ENCODE measurements around the gene KIF18B.
A peak's percentile ranks its signal among the peaks of the same experiment; 100 is the strongest.
"Not testable (repeated sequence)": the region's sequence is repeated elsewhere in the genome, so short reads cannot be mapped to it uniquely, and the experiment has no call there.

KIF18B gene

GRCh38 chr17:44969144-44969780 lies 21.7 kb upstream of the KIF18B start:
- DNase-seq (ENCODE audit: low spot score), result no peak

GRCh38 chr17:44968225-44969143 lies 20.9 kb upstream of the KIF18B start, which contains the start of gene C1QL1:
C1QL1 (minus strand) TSS chr17:44968303; CDS start chr17:44968048, 255 bp downstream.
- peak; percentile 78 for DNase-seq (ENCODE audit: low spot score)

DNA sequence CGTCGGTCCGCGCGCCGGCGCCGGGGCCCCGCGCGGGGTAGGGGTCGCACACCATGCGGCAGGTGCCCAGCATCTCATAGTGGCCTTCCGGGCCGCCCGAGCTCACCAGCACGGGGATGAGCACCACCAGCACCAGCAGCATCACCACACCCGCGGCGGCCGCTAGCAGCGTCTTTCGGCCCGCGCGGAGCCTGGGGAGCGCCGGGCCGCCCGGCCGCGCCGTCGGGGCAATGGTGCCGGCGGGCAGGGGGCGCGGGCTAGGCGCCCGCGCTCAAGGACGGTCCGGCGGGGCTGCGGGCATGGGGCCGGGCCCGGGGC lies 20.3 kb upstream of the KIF18B start:
- no peak for DNase-seq (ENCODE audit: low spot score)

- DNase-seq (ENCODE audit: low spot score), result no peak
Observed at GRCh38 chr17:44967026-44967906, 19.7 kb upstream of the KIF18B start.

- no peak for DNase-seq (ENCODE audit: low spot score)
Observed at GRCh38 chr17:44966348-44967025, 18.9 kb upstream of the KIF18B start.

- no peak for DNase-seq (ENCODE audit: low spot score)
Observed at GRCh38 chr17:44965481-44966234, 18.1 kb upstream of the KIF18B start.

GRCh38 chr17:44961921-44962350 lies 14.4 kb upstream of the KIF18B start:
- no peak for DNase-seq (ENCODE audit: low spot score)

- DNase-seq (ENCODE audit: low spot score), result no peak
Observed at GRCh38 chr17:44960691-44961090, 13.1 kb upstream of the KIF18B start.

DNA sequence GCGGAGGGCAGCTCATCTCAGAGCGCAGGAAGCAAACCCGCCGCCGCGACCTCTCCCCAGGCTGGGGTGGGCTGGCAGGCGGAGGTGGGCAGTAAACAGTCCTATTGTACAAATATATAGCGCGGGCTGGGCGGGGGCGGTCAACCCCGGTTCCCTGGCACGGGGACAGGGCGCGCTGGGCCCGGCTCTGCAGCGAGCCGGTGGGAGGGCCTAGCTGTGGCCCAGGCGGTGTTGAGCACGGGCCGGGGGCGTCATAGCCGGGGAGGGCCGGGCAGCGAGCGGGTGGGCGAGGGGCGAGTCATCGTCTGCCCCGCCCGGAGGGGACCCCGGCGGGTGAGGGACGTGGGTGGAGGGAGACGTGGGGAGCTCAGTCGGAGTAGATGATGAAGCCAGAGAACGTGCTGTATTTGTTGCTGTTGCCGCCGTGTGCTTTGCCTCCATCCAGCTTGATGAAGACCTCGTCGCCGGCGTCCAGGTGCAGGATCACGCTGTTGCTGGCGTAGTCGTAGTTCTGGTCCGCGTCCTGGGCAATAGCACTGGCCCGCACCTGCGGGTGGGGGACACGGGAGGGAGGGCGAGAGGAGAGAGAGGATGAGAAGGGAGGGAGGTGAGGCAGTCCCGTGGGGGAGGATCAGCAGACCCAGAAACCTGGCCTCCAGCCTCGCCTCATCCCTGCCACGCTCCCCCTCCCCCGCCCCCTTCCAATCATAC lies 12.4 kb upstream of the KIF18B start:
- DNase-seq (ENCODE audit: low spot score), result no peak

GRCh38 chr17:44956998-44957981 lies 9.7 kb upstream of the KIF18B start:
- peak; percentile 73 for DNase-seq (ENCODE audit: low spot score)

DNA sequence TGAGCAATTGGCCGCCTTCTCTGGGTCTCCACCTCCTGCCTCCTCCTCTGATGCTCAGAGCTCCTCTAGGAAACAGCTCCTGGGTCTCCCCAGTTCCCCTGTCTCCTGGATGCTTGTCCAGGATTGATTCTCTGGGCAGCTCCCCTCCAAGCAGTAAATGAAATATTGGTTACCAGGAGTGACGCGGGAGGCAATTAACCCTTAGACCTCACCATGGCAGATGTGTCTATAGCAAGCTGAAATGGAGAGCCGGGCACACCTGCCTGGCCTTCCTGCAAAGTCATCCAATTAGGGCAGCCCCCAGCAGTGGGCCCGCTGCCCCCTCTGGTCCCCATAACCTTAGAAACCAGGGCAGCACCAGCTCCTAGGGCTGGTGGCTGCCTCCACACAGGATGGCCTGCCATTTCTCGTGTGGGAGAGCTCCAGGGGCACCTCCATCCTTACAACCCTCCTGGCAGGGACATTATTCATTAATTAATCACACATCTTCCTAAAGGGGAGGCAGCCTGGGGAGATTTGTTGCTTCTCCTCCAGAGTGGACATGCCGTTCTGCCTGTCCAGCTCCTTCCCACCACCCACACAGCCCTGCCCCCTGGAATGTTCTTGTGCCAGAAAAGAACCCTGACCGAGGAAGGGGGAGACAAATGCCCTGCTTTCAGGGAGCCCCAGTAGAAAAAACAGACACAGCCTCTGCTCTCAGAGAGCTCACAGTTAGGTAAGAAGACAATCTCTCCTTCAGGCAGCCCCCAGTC lies 8.3 kb upstream of the KIF18B start:
- no peak for DNase-seq (ENCODE audit: low spot score)

GRCh38 chr17:44952946-44953475 lies 5.4 kb upstream of the KIF18B start:
- no peak for DNase-seq (ENCODE audit: low spot score)

DNA sequence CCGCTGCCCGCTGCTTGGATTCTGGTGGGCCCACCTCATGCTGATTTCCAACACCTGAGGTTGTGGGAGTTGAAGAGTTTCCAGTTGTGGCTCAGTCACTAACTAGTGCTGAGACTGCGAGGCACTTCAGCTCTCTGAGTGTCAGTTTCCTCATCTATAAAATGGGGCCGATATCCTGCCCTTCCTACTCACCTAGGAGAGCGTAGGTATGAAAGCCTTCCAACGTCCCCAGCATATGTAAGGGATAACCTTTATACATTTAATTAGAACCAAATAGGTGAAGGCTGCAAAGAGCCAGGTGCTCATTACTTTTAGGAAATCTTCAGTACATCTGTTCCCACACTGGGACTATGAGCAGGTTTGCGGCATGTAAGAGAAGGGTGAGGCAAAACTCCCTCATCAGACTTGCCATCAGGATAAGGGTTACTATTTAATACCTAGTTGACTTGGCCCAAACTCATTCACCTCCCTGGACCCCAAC lies 782 bp upstream of the KIF18B start:
- no peak for DNase-seq (ENCODE audit: low spot score)

- DNase-seq (ENCODE audit: low spot score), result not testable (repeated sequence)
Observed at GRCh38 chr17:44945652-44946051, 1.9 kb downstream of the KIF18B start.

DNA sequence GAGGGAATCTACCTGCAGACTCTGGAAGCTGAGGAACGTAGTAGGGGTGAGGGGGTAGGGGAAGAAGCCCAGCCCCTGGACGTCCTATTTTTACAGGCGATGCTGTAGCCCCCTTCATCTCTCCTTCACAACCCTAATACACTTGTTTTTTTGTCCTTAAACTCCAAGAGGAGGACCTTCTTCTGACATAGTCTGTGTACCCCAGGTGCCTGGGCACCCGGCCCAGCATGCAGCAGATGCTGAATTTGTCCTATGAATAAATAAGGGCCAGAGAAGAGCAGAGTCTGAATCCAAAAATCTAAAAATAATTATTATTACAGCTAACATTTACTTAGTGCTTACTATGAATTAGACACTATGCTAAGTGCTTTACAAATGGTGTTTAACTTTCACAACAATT lies 5.1 kb downstream of the KIF18B start:
- no peak for DNase-seq (ENCODE audit: low spot score)

- DNase-seq (ENCODE audit: low spot score), result no peak
Observed at GRCh38 chr17:44941712-44942331, 5.8 kb downstream of the KIF18B start.

DNA sequence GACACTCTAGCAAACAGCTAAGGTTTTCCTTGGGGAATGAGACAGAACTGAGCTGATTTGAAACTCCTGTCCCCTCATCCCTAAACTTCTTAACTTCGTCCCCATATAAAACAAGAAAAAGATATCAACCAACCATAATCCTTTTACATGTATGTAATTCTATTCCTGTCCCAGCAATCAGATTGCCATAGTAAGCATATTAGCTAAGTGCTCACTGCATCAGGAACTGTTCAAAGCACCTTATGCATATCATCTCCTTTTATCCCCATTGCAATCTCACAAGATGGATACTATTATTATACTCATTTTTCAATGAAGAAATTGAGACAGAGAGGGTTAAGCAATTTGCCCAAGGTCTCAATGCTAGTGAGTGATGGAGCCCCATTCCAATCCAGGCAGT lies 6.8 kb downstream of the KIF18B start:
- DNase-seq (ENCODE audit: low spot score), result no peak

DNA sequence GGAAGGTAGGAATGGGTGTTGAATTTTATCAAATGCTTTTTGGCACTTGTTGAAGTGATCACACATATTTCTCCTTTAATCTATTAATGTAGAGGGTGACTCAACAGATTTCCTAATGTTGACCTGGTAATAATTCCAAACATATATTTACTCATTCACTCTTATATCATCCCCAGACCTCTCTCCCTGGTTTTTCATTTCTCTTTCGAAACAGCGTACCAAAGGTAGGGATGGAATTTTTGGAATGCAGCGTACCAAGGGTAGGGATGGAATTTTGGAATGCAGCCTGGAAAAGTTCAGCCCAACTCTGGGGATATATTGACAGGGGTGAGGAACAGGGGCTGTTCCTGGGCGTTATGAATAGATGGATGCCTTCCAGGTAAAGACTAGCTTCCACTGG lies 7.3 kb downstream of the KIF18B start:
- DNase-seq (ENCODE audit: low spot score), result no peak

Data from pons (tissue), 1 donor.